K562 (cell line): Measurements from ENCODE around the gene KANK2. TPM values are rescaled to one million over a fixed set of nuclear protein-coding genes. Genes with fewer than 3 reads are reported as not detected.

Experiments
- CBFB ChIP-seq: sonication (generic); formaldehyde crosslinking; IDR thresholded peaks from 2 replicates; pipeline ENCODE4 v1.4.0; 2020; ENCODE audit warnings: mild to moderate bottlenecking, missing genetic modification reagents
- CEBPG ChIP-seq, 3 experiments: fragments of 200-800 bp in 1 of 3; sonication (Bioruptor generic) in 1 of 3; sonication (generic) in 1 of 3; formaldehyde crosslinking in 1 of 3; IDR thresholded peaks in 2 of 3; conservative IDR thresholded peaks in 1 of 3; 2 replicates each; pipeline versions ENCODE4 v1.6.1 to v1.8.0; 2016 to 2022; ENCODE audit warnings: missing compliant biosample characterization in 2 of 3, missing genetic modification characterization in 2 of 3, mild to moderate bottlenecking in 1 of 3, missing genetic modification reagents in 1 of 3
- CREB1 ChIP-seq, 2 experiments: sonication (generic) in 1 of 2; formaldehyde crosslinking in 1 of 2; IDR thresholded peaks; 2 replicates each; pipeline versions ENCODE4 v1.6.1 to v1.8.0; 2012 to 2022; ENCODE audit warnings: inconsistent platforms in 1 of 2, mild to moderate bottlenecking in 1 of 2, missing genetic modification reagents in 1 of 2, moderate library complexity in 1 of 2
- FOXO4 ChIP-seq: fragments of 450-650 bp; formaldehyde crosslinking; IDR thresholded peaks from 2 replicates; pipeline ENCODE4 v1.4.0; 2020; ENCODE audit warnings: mild to moderate bottlenecking, moderate library complexity
- GABPA ChIP-seq: fragments of 200-800 bp; sonication (Bioruptor generic); conservative IDR thresholded peaks from 2 replicates; pipeline ENCODE4 v1.6.1; 2016; ENCODE audit warnings: low read depth, missing genetic modification characterization, missing compliant biosample characterization
- HCFC1 ChIP-seq: IDR thresholded peaks from 2 replicates; pipeline ENCODE4 v1.6.1; 2012; ENCODE audit warnings: low read depth, low read length, improper control_type of control experiment
- KAT7 ChIP-seq: sonication (generic); formaldehyde crosslinking; IDR thresholded peaks from 2 replicates; pipeline ENCODE4 v1.8.0; 2022; ENCODE audit warnings: missing genetic modification reagents, mild to moderate bottlenecking, borderline replicate concordance
- KLF16 ChIP-seq: IDR thresholded peaks from 2 replicates; pipeline ENCODE4 v1.6.1; 2016; ENCODE audit warnings: antibody characterized with exemption
- SREBF2 ChIP-seq: sonication (generic); formaldehyde crosslinking; IDR thresholded peaks from 2 replicates; pipeline ENCODE4 v1.4.0; 2020; ENCODE audit warnings: mild to moderate bottlenecking, missing genetic modification reagents
- STAT6 ChIP-seq: sonication (generic); formaldehyde crosslinking; IDR thresholded peaks from 2 replicates; pipeline ENCODE4 v1.8.1; 2023; ENCODE audit warnings: mild to moderate bottlenecking, missing genetic modification reagents
- ZBTB11 ChIP-seq, 3 experiments: fragments of 200-800 bp in 1 of 3; fragments of 250-450 bp in 1 of 3; fragments of 450-650 bp in 1 of 3; sonication (Bioruptor Pico) in 1 of 3; sonication (Bioruptor generic) in 1 of 3; formaldehyde crosslinking in 1 of 3; IDR thresholded peaks; 2 replicates each; pipeline versions ENCODE4 v1.6.1 to v1.8.0; 2016 to 2022; ENCODE audit warnings: mild to moderate bottlenecking in 2 of 3, missing genetic modification characterization in 2 of 3, missing compliant biosample characterization in 1 of 3, moderate library complexity in 1 of 3
- ZNF121 ChIP-seq: sonication (generic); formaldehyde crosslinking; conservative IDR thresholded peaks from 2 replicates; pipeline ENCODE4 v1.8.0; 2022; ENCODE audit warnings: missing genetic modification reagents
- polyA plus RNA-seq, 8 experiments: library from polyadenylated mRNA; depleted of rRNA in 4 of 8; stranded (reverse) in 5 of 8; unstranded in 3 of 8; fragments of >200 nt; fragmentation: Nextera tagmentation in 2 of 8; fragmentation: Illumina TruSeq in 1 of 8; extraction: Ambion mirVana in 2 of 8; extraction: Trizol in 1 of 8; gene quantifications; 2 replicates each; pipeline versions ENCODE4 v1.2.1 to v1.2.3, GENCODE V29; 2011 to 2014; ENCODE audit warnings: inconsistent platforms in 1 of 8, missing spikeins in 1 of 8
- total RNA-seq, 7 experiments: library from RNA; depleted of rRNA in 6 of 7; stranded (reverse); fragments of >200 nt in 6 of 7; fragmentation: Illumina TruSeq in 2 of 7; extraction: Trizol in 2 of 7; gene quantifications; 2 replicates each; pipeline versions ENCODE4 v1.2.1 to v1.2.3, GENCODE V29; 2011 to 2021; ENCODE audit warnings: low replicate concordance in 1 of 7
- TF ChIP-seq, protein P1 (sequence below): fragments of 450-650 bp; IDR thresholded peaks from one replicate; pipeline ENCODE4 v1.6.1; 2018; ENCODE audit warnings: mild to moderate bottlenecking, moderate library complexity; ENCODE audit not compliant: partially characterized antibody
- TF ChIP-seq, protein P2 (sequence below): fragments of 200-400 bp; formaldehyde crosslinking; IDR thresholded peaks from 2 replicates; pipeline ENCODE4 v1.6.1; 2017; ENCODE audit warnings: mild to moderate bottlenecking, low read depth, low read length, moderate library complexity

The KANK2 gene
- total and polyA plus RNA-seq, 9 of the 15 experiments (the other 6 are each of a cell fraction or from before 2014, with no cell fraction given) = 4.4 to 47.8 (median 21.3) TPM

DNA sequence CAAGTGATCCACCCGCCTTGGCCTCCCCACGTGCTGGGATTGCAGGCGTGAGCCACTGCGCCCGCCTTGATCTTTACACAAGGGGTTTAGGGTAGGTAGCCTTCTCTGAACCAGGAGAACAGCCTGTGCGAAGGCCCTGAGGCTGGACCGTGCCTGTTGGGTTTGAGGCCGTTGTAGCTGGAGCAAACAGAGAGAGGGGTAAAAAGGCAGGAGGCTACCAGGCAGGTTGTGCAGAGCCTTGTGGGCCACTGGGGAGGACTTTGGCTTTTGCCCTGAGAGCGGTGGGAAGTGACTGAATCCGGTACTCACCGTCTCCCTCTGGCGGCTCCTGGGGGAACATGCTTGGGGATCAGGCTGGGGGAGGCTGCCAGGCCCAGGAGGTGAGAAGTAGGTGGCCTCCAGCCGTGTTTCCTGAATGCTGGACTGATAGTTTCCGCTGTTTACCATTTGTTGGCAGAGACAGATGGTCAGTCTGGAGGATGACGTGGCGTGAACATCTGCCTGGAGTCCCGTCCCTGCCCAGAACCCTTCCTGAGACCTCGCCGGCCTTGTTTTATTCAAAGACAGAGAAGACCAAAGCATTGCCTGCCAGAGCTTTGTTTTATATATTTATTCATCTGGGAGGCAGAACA, 66.4 kb downstream of the KANK2 start (continued):
- TF ChIP-seq CEBPG (CRISPR knock-in tag; IDR thresholded peaks at IDR 0.05) (0 out of 2 replicates have a peak, but pooled peaks have one; percentile 20), CEBPG (tag; conservative IDR thresholded peaks at IDR 0.05 in 1 of 2, IDR thresholded peaks at IDR 0.05 in 1 of 2) (no peak), KLF16 (no peak), ZBTB11 (CRISPR knock-in tag; IDR thresholded peaks at IDR 0.05) (no peak), SREBF2 (no peak), CBFB (CRISPR knock-in tag) (no peak), GABPA (tag) (no peak), KAT7 (CRISPR knock-in tag) (0 out of 2 replicates have a peak, but pooled peaks have one; percentile 43), ZNF121 (no peak; the same call in 1 of the 2 replicates), CREB1 (IDR thresholded peaks at IDR 0.05) (no peak), CREB1 (CRISPR knock-in tag; IDR thresholded peaks at IDR 0.05) (0 out of 2 replicates have a peak, but pooled peaks have one; percentile 32), STAT6 (no peak), FOXO4 (CRISPR knock-in tag) (no peak), HCFC1 (no peak)
- TF ChIP-seq, protein P1, sequence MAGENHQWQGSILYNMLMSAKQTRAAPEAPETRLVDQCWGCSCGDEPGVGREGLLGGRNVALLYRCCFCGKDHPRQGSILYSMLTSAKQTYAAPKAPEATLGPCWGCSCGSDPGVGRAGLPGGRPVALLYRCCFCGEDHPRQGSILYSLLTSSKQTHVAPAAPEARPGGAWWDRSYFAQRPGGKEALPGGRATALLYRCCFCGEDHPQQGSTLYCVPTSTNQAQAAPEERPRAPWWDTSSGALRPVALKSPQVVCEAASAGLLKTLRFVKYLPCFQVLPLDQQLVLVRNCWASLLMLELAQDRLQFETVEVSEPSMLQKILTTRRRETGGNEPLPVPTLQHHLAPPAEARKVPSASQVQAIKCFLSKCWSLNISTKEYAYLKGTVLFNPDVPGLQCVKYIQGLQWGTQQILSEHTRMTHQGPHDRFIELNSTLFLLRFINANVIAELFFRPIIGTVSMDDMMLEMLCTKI = no peak
- TF ChIP-seq, protein P2, sequence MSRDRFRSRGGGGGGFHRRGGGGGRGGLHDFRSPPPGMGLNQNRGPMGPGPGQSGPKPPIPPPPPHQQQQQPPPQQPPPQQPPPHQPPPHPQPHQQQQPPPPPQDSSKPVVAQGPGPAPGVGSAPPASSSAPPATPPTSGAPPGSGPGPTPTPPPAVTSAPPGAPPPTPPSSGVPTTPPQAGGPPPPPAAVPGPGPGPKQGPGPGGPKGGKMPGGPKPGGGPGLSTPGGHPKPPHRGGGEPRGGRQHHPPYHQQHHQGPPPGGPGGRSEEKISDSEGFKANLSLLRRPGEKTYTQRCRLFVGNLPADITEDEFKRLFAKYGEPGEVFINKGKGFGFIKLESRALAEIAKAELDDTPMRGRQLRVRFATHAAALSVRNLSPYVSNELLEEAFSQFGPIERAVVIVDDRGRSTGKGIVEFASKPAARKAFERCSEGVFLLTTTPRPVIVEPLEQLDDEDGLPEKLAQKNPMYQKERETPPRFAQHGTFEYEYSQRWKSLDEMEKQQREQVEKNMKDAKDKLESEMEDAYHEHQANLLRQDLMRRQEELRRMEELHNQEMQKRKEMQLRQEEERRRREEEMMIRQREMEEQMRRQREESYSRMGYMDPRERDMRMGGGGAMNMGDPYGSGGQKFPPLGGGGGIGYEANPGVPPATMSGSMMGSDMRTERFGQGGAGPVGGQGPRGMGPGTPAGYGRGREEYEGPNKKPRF = no peak
